ENCODE data around the gene STXBP5.

The STXBP5 gene

DNA sequence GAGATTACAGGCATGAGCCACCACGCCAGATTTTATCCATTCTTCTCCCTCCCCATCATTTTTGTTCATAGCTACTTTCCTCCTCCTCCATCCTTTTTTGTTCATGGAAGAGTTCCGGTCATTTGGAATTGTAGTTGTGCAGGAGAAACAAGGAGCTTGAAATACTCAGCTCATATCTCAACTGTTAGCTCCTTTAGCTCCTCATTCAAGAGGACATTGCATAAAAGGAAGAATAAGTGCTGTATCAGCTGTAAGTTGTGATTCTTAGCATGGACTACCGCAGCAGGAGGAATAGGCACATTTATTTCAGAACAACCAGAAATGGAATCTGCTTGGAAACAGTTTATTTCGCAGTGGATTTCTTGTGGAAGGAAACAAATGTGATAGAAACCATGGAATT lies 7.6 kb downstream of the STXBP5 start:
- DNase-seq (ENCODE audit: low read depth, low spot score): no peak

DNA sequence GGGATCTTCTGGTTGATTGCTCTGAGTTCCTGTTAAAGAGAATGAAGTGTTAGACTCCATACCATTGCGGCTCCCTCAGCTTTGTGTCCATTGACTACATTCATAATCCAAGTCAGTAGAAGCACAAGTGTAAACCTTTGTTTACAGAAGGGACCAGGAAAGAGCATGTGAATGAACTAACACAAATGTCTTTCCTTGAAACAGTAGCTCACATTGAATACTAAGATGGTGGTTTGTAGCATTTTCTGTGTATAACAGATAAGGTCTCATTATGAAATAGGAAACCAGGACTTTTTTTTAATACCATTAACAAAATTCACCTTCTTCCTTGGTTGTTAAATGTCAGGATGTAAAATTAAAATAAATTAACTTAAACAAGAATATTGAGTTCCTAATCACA lies 8.4 kb downstream of the STXBP5 start:
- TF ChIP-seq FOXP2 (optimal IDR thresholded peaks at IDR 0.05; ENCODE audit: control extremely low read depth, extremely low read length, insufficient read depth): no peak
- no peak for TF ChIP-seq POLR2AphosphoS5 (IDR thresholded peaks at IDR 0.05; ENCODE audit: borderline replicate concordance, low read depth, low read length)
- TF ChIP-seq EZH2 (IDR thresholded peaks at IDR 0.05): no peak
- Histone ChIP-seq H3K36me3 (ENCODE audit: insufficient read depth, low read length) (no peaks in the 10 kb centered on the region), H3K9ac (ENCODE audit: insufficient read length) (no peak overlapping the region), H3K27ac (0 out of 2 replicates have a peak overlapping the region, but pooled peaks have one; percentile 16), H3K9me3 (ENCODE audit: low read depth, low read length) (no peaks in the 10 kb centered on the region), H3K4me3 (no peak overlapping the region)
- DNase-seq (ENCODE audit: low read depth, low spot score): no peak

More for the DNA sequence above, 7.6 kb downstream of the STXBP5 start:
- Histone ChIP-seq H3K9me3 (ENCODE audit: low read depth, low read length) (no peaks in the 10 kb centered on the region), H3K4me3 (no peak overlapping the region), H3K27ac (0 out of 2 replicates have a peak overlapping the region, but pooled peaks have one; percentile 16), H3K36me3 (ENCODE audit: insufficient read depth, low read length) (no peaks in the 10 kb centered on the region), H3K9ac (ENCODE audit: insufficient read length) (no peak overlapping the region)
- no peak for TF ChIP-seq EZH2 (IDR thresholded peaks at IDR 0.05)
- no peak for TF ChIP-seq POLR2AphosphoS5 (IDR thresholded peaks at IDR 0.05; ENCODE audit: borderline replicate concordance, low read depth, low read length)
- no peak for TF ChIP-seq FOXP2 (optimal IDR thresholded peaks at IDR 0.05; ENCODE audit: control extremely low read depth, extremely low read length, insufficient read depth)

DNA sequence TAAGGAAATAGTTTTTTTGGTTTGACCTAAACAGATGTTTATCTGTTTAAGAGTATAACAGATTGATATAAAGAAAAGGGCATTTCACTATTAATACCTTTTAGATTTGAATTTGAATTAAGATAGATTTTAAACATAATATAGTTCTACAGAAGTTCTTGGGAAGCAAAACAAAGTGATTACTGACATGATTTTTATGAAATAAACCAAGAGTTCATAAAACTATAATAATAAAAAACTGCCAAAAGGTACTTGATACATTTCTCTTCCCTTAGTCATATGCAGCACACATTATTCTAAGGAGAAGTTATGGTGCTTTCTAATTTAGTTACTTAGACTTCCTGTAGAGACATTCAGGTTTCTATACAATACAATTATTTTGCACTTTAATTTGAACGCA lies 9.6 kb downstream of the STXBP5 start:
- DNase-seq (ENCODE audit: low read depth, low spot score): no peak
- no peak overlapping the region for H3K4me3 ChIP-seq
- H3K27ac ChIP-seq: no peak overlapping the region
- TF ChIP-seq EZH2 (IDR thresholded peaks at IDR 0.05): no peak
- no peak for TF ChIP-seq FOXP2 (optimal IDR thresholded peaks at IDR 0.05; ENCODE audit: control extremely low read depth, extremely low read length, insufficient read depth)
- TF ChIP-seq POLR2AphosphoS5 (IDR thresholded peaks at IDR 0.05; ENCODE audit: borderline replicate concordance, low read depth, low read length): no peak
- H3K9me3 ChIP-seq (ENCODE audit: low read depth, low read length): no peaks in the 10 kb centered on the region
- H3K36me3 ChIP-seq (ENCODE audit: insufficient read depth, low read length): 0 out of 2 replicates have a peak, but pooled peaks cover under 1% of the 10 kb centered on the region
- H3K9ac ChIP-seq (ENCODE audit: insufficient read length): no peak overlapping the region

DNA sequence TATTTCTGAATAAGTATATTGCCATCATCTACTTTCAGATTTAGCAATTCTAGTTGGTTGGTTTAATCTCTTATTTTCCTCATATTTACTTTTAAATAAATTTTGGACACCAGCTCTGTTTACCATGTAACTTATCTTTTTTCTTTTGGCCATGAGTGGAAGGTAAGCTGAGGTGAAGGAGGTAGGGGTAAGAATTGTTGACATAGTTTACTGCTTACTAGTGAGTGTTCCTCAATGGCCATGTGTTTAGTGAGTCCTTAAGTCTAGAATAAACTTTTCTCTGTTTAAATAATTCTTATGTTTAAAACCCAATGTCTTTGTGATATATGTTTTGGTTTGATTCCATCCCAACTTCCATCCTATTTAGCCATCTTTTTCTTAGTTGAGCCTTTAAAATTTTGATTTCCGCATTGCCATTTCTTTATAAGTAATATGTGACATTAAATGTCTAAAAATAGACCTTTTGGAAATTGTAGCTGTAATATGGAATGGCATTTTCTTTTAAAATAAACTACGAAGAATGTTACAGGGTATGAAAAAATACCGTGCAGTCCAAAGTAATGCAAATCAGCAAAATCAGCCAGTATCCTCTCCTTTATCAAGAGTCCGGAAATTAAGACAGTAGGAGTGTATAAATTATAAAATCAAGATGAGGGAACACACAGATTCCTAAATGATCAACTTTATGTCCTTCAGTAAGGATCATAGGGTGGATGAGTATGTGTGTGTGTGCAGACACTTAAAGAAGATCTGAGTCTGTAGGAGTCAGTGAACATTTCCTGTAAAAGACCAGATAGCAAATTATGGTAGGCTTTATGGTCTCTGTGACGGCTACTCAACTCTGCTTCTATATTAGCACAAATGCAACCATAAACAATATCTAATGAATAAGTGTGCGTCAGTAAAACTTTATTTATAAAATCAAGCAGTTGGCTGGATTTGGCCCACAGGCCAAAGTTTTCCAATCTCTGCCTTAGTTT lies 10.3 kb downstream of the STXBP5 start:
- Histone ChIP-seq H3K4me3 (peak overlapping the region; percentile 50), H3K27ac (peak overlapping the region; percentile 66), H3K9ac (ENCODE audit: insufficient read length) (no peak overlapping the region), H3K36me3 (ENCODE audit: insufficient read depth, low read length) (0 out of 2 replicates have a peak, but pooled peaks cover 3% of the 10 kb centered on the region), H3K9me3 (ENCODE audit: low read depth, low read length) (no peaks in the 10 kb centered on the region)
- TF ChIP-seq EZH2 (IDR thresholded peaks at IDR 0.05): no peak
- no peak for TF ChIP-seq FOXP2 (optimal IDR thresholded peaks at IDR 0.05; ENCODE audit: control extremely low read depth, extremely low read length, insufficient read depth)
- no peak for TF ChIP-seq POLR2AphosphoS5 (IDR thresholded peaks at IDR 0.05; ENCODE audit: borderline replicate concordance, low read depth, low read length)
- DNase-seq (ENCODE audit: low read depth, low spot score): no peak

DNA sequence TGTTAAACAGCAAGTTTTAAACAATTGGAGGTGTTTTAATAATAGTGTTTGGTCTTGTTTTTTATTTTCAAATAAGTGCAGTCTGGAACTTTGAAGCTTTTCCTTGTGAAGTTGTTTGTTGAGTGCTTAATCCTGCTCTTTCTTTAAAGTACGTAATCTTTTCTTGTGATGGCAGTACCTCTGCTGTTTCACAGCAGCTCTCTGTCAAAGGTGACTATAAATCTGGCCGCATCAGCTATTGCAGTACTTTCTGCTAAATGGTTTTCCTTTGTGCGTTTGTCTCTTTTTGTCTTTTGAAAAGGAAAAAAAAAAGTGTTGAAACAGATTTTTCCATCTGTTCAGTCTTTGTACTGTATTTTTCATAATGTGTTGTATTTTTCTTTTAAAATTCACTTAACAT lies 12.7 kb downstream of the STXBP5 start:
- Histone ChIP-seq H3K9ac (ENCODE audit: insufficient read length) (no peak overlapping the region), H3K9me3 (ENCODE audit: low read depth, low read length) (no peaks in the 10 kb centered on the region), H3K27ac (no peak overlapping the region), H3K4me3 (no peak overlapping the region), H3K36me3 (ENCODE audit: insufficient read depth, low read length) (peaks cover 3% of the 10 kb centered on the region; the same call in 1 of the 2 replicates)
- DNase-seq (ENCODE audit: low read depth, low spot score): no peak
- TF ChIP-seq FOXP2 (optimal IDR thresholded peaks at IDR 0.05; ENCODE audit: control extremely low read depth, extremely low read length, insufficient read depth) (no peak), EZH2 (IDR thresholded peaks at IDR 0.05) (no peak), POLR2AphosphoS5 (IDR thresholded peaks at IDR 0.05; ENCODE audit: borderline replicate concordance, low read depth, low read length) (no peak)

DNA sequence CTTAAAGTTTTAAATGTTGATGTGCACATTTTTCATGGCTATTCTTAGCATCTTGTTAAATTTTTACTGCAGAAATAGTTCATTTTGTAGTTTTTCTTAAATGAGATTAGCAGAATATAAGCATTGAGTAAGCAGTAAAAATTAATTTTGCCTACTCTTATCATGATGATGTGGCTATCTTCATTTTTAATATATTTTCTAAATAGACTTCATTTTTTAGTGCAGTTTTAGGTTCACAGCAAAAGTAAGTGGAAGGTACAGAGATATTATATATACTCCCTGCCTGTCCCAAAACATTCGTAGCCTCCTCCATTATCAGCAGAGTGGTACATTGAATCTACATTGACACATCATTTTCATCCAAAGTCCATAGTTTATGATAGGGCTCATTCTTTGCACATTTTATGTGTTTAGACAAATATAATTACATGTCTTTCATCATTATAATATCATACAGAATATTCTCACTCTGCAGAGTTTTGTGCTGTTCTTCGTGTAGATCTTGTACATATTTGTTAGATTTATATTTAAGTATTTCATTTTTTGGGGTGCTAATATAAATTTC lies 13.7 kb downstream of the STXBP5 start:
- no peak for DNase-seq (ENCODE audit: low read depth, low spot score)
- no peak overlapping the region for H3K27ac ChIP-seq
- peaks cover 3% of the 10 kb centered on the region; the same call in 1 of the 2 replicates for H3K36me3 ChIP-seq (ENCODE audit: insufficient read depth, low read length)
- TF ChIP-seq POLR2AphosphoS5 (IDR thresholded peaks at IDR 0.05; ENCODE audit: borderline replicate concordance, low read depth, low read length) (no peak), FOXP2 (optimal IDR thresholded peaks at IDR 0.05; ENCODE audit: control extremely low read depth, extremely low read length, insufficient read depth) (no peak), EZH2 (IDR thresholded peaks at IDR 0.05) (no peak)
- H3K9ac ChIP-seq (ENCODE audit: insufficient read length): no peak overlapping the region
- H3K4me3 ChIP-seq: no peak overlapping the region
- H3K9me3 ChIP-seq (ENCODE audit: low read depth, low read length): no peaks in the 10 kb centered on the region

DNA sequence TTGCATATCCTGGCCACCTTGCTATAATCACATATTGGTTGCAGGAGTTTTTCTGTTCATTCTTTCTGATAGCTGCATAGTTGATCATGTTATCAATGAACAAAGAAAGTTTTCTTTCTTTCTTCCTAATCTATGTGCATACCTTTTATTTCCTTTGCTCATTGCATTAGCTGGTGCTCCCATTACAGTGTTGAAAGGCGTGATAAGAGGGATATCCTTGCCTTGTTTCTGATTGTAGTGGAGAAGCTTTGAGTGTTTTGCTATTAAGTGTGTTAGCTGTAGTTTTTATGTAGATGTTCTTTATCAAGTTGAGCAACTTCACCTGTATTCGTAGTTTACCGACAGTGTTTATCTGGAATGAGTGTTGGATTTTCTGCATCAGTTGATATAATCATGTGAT lies 14.6 kb downstream of the STXBP5 start:
- peaks cover 5% of the 10 kb centered on the region; the same call in 1 of the 2 replicates for H3K36me3 ChIP-seq (ENCODE audit: insufficient read depth, low read length)
- no peak overlapping the region for H3K9ac ChIP-seq (ENCODE audit: insufficient read length)
- TF ChIP-seq POLR2AphosphoS5 (IDR thresholded peaks at IDR 0.05; ENCODE audit: borderline replicate concordance, low read depth, low read length) (no peak), EZH2 (IDR thresholded peaks at IDR 0.05) (no peak), FOXP2 (optimal IDR thresholded peaks at IDR 0.05; ENCODE audit: control extremely low read depth, extremely low read length, insufficient read depth) (no peak)
- DNase-seq (ENCODE audit: low read depth, low spot score): no peak
- no peaks in the 10 kb centered on the region for H3K9me3 ChIP-seq (ENCODE audit: low read depth, low read length)
- no peak overlapping the region for H3K27ac ChIP-seq
- no peak overlapping the region for H3K4me3 ChIP-seq

DNA sequence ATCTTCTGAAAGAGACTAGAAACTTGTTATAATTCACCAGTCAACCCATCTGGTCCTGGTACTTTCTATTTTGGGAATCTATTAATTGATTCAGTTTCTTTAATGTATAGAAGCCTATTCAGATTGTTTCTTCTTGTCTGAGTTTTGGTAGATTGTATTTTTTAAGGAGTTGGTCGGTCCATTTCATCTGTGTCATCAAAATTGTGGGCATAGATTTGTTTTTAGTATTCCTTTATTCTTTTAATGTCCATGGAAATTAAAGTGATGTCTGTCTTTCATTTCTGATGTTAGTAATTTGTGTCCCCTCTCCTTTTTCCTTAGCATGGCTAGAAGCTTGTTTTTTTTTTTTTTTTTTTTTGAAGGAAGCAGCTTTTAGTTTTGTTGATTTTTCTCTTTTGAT lies 15.2 kb downstream of the STXBP5 start:
- H3K36me3 ChIP-seq (ENCODE audit: insufficient read depth, low read length): peaks cover 5% of the 10 kb centered on the region; the same call in 1 of the 2 replicates

More for the DNA sequence above, 15.2 kb downstream of the STXBP5 start:
- TF ChIP-seq FOXP2 (optimal IDR thresholded peaks at IDR 0.05; ENCODE audit: control extremely low read depth, extremely low read length, insufficient read depth): no peak
- TF ChIP-seq POLR2AphosphoS5 (IDR thresholded peaks at IDR 0.05; ENCODE audit: borderline replicate concordance, low read depth, low read length): no peak
- TF ChIP-seq EZH2 (IDR thresholded peaks at IDR 0.05): no peak
- Histone ChIP-seq H3K4me3 (no peak overlapping the region), H3K27ac (no peak overlapping the region), H3K9me3 (ENCODE audit: low read depth, low read length) (no peaks in the 10 kb centered on the region), H3K9ac (ENCODE audit: insufficient read length) (no peak overlapping the region)
- DNase-seq (ENCODE audit: low read depth, low spot score): no peak
